Subcutaneous adipose tissue (tissue), 4 donors: ENCODE results near the gene CAMSAP1. TPM values are rescaled to one million over a fixed set of nuclear protein-coding genes. Genes with fewer than 3 reads are reported as not detected.

Experiments
- CTCF ChIP-seq: fragments of 450-650 bp; IDR thresholded peaks from one replicate; pipeline ENCODE4 v1.5.1; 2016; ENCODE audit warnings: low read depth, mild to moderate bottlenecking, control low read depth, antibody characterized with exemption, moderate library complexity
- total RNA-seq, 4 donors: library from RNA; depleted of rRNA; stranded (reverse); fragments of >200 nt; gene quantifications; one replicate each; pipeline ENCODE4 v1.1.0, GENCODE V29; 2016

The CAMSAP1 gene
- total RNA-seq, 4 donors from 2014 or later = 23.6 to 35.0 (median 24.1) TPM

GRCh38 chr9:135774239-135774747, 133.1 kb downstream of the CAMSAP1 start:
- TF ChIP-seq CTCF = no peak

GRCh38 chr9:135773530-135774238, 133.7 kb downstream of the CAMSAP1 start:
- no peak for TF ChIP-seq CTCF

GRCh38 chr9:135772702-135773493, 134.4 kb downstream of the CAMSAP1 start:
- TF ChIP-seq CTCF = no peak

GRCh38 chr9:135772056-135772646, 135.2 kb downstream of the CAMSAP1 start:
- TF ChIP-seq CTCF = no peak

GRCh38 chr9:135771401-135772051, 135.8 kb downstream of the CAMSAP1 start:
- no peak for TF ChIP-seq CTCF

GRCh38 chr9:135770771-135771170, 136.6 kb downstream of the CAMSAP1 start:
- TF ChIP-seq CTCF = no peak
